H1 (cell line): ENCODE results near the gene CDS2. TPM values are rescaled to one million over a fixed set of nuclear protein-coding genes. Genes with fewer than 3 reads are reported as not detected.
A peak's percentile ranks its signal among the peaks of the same experiment; 100 is the strongest.

Experiments used
- CTCF ChIA-PET: fragments of 300-600 bp; sonication (Branson Sonifier 250); formaldehyde crosslinking; loops from one replicate; lab custom pipeline; 2021; ENCODE audit not compliant: partially characterized antibody; lab: Charles Lee
- POLR2A ChIA-PET: fragments of 300-600 bp; sonication (Branson Sonifier 250); formaldehyde crosslinking; loops from one replicate; lab custom pipeline; 2021; ENCODE audit warnings: inconsistent platforms; ENCODE audit not compliant: partially characterized antibody; lab: Charles Lee
- DNase-seq, 2 experiments: peaks; one replicate each; pipeline versions ENCODE4 v3.0.0 to v3.0.0-alpha.2; 2010 to 2022; ENCODE audit warnings: low spot score in 2 of 2, low read depth in 1 of 2, mixed read lengths in 1 of 2
- FAIRE-seq: peaks from 2 replicates; lab custom pipeline; 2011; peaks lifted over from hg19 to GRCh38; lab: Jason Lieb, UNC
- H2AFZ ChIP-seq: 2 replicates; pipeline ENCODE4 v1.8.1; 2012; ENCODE audit warnings: low read length, inconsistent platforms
- H2AK5ac ChIP-seq: 2 replicates; pipeline ENCODE4 v1.6.1; 2013; ENCODE audit warnings: low read depth, low read length
- H2BK120ac ChIP-seq: replicated peaks from 2 replicates; pipeline ENCODE3; 2013; ENCODE audit warnings: low read depth, low read length, inconsistent platforms
- H2BK12ac ChIP-seq: 2 replicates; pipeline ENCODE4 v1.6.1; 2013; ENCODE audit warnings: low read depth, low read length
- H2BK15ac ChIP-seq: 2 replicates; pipeline ENCODE4 v1.6.1; 2013; ENCODE audit warnings: low read length
- H2BK20ac ChIP-seq: 2 replicates; pipeline ENCODE4 v1.6.1; 2013; ENCODE audit warnings: low read length
- H2BK5ac ChIP-seq: 2 replicates; pipeline ENCODE4 v1.6.1; 2013; ENCODE audit warnings: low read depth, low read length
- H3K14ac ChIP-seq: 2 replicates; pipeline ENCODE4 v1.6.1; 2013; ENCODE audit warnings: inconsistent platforms; ENCODE audit not compliant: insufficient read length
- H3K18ac ChIP-seq: 2 replicates; pipeline ENCODE4 v1.6.1; 2013; ENCODE audit warnings: low read length; ENCODE audit errors: extremely low read depth
- H3K23ac ChIP-seq: 2 replicates; pipeline ENCODE4 v1.6.1; 2013; ENCODE audit warnings: inconsistent platforms; ENCODE audit not compliant: insufficient read length
- H3K23me2 ChIP-seq: 2 replicates; pipeline ENCODE4 v1.6.1; 2013; ENCODE audit warnings: low read depth, low read length
- H3K27ac ChIP-seq: 2 replicates; pipeline ENCODE4 v1.6.1; 2011; ENCODE audit warnings: low read depth, low read length, inconsistent platforms
- H3K27me3 ChIP-seq, 4 experiments: replicated peaks in 1 of 4; 1 replicate in 1 of 4; 2 replicates in 3 of 4; pipeline versions ENCODE4 v1.6.1 to v1.8.1; 2011 to 2013; ENCODE audit warnings: low read length in 3 of 4, mild to moderate bottlenecking in 3 of 4, inconsistent platforms in 2 of 4, mixed read lengths in 2 of 4, moderate library complexity in 1 of 4; ENCODE audit not compliant: control insufficient read depth in 3 of 4, insufficient read depth in 3 of 4; ENCODE audit errors: extremely low read depth in 1 of 4
- H3K36me3 ChIP-seq, 4 experiments: 2 replicates each; pipeline versions ENCODE4 v1.6.1 to v1.8.1; 2011 to 2013; ENCODE audit warnings: mild to moderate bottlenecking in 4 of 4, low read length in 3 of 4, moderate library complexity in 2 of 4, control low read depth in 1 of 4, inconsistent platforms in 1 of 4; ENCODE audit not compliant: insufficient read depth in 4 of 4, control insufficient read depth in 2 of 4
- H3K4ac ChIP-seq: replicated peaks from 2 replicates; pipeline ENCODE3; 2013; ENCODE audit warnings: low read length, low read depth, mixed read lengths, inconsistent platforms; ENCODE audit not compliant: insufficient read length
- H3K4me1 ChIP-seq, 4 experiments: replicated peaks in 1 of 4; 1 replicate in 1 of 4; 2 replicates in 3 of 4; pipeline versions ENCODE4 v1.6.1 to v1.8.1; 2011 to 2013; ENCODE audit warnings: low read length in 3 of 4, inconsistent platforms in 2 of 4, mixed read lengths in 1 of 4; ENCODE audit not compliant: insufficient read depth in 4 of 4, control insufficient read depth in 3 of 4
- H3K4me2 ChIP-seq, 2 experiments: 2 replicates each; pipeline versions ENCODE4 v1.6.1 to v1.8.1; 2011 to 2013; ENCODE audit warnings: low read depth in 2 of 2, low read length in 2 of 2, control low read depth in 1 of 2, inconsistent platforms in 1 of 2, mild to moderate bottlenecking in 1 of 2; ENCODE audit not compliant: insufficient read depth in 1 of 2
- H3K4me3 ChIP-seq, 4 experiments: fragments of 200-600, 300-600 bp in 1 of 4; sonication (generic), shearing (Covaris generic), sonication (Bioruptor Twin) in 1 of 4; 2 replicates each; pipeline versions ENCODE4 v1.5.1 to v1.8.1; 2011 to 2016; ENCODE audit warnings: low read length in 4 of 4, low read depth in 3 of 4, control low read depth in 2 of 4, inconsistent platforms in 2 of 4, mild to moderate bottlenecking in 2 of 4, mixed read lengths in 1 of 4, moderate library complexity in 1 of 4; ENCODE audit not compliant: insufficient read depth in 2 of 4; ENCODE audit errors: extremely low read depth in 1 of 4
- H3K56ac ChIP-seq: replicated peaks from 2 replicates; pipeline ENCODE3; 2013; ENCODE audit warnings: low read depth, mild to moderate bottlenecking, mixed read lengths, low read length, inconsistent platforms; ENCODE audit not compliant: insufficient read length
- H3K79me1 ChIP-seq: 2 replicates; pipeline ENCODE4 v1.6.1; 2013; ENCODE audit warnings: low read depth, low read length, control low read depth
- H3K79me2 ChIP-seq, 2 experiments: 2 replicates each; pipeline versions ENCODE4 v1.6.1 to v1.8.1; 2012 to 2013; ENCODE audit warnings: low read length in 2 of 2, mild to moderate bottlenecking in 2 of 2, inconsistent platforms in 1 of 2; ENCODE audit not compliant: insufficient read depth in 2 of 2, control insufficient read depth in 1 of 2
- H3K9ac ChIP-seq, 4 experiments: replicated peaks in 1 of 4; 1 replicate in 1 of 4; 2 replicates in 3 of 4; pipeline versions ENCODE4 v1.6.1 to v1.8.1; 2011 to 2013; ENCODE audit warnings: low read depth in 3 of 4, low read length in 3 of 4, control low read depth in 2 of 4, mild to moderate bottlenecking in 2 of 4, moderate library complexity in 2 of 4, inconsistent platforms in 1 of 4; ENCODE audit errors: extremely low read depth in 1 of 4
- H3K9me3 ChIP-seq, 2 experiments: 2 replicates each; pipeline versions ENCODE4 v1.6.1 to v1.8.1; 2012 to 2013; ENCODE audit warnings: mild to moderate bottlenecking in 2 of 2, moderate library complexity in 2 of 2, control low read depth in 1 of 2, inconsistent platforms in 1 of 2, low read depth in 1 of 2, low read length in 1 of 2, mixed read lengths in 1 of 2; ENCODE audit not compliant: insufficient read depth in 2 of 2
- H4K20me1 ChIP-seq, 2 experiments: replicated peaks in 1 of 2; 2 replicates each; pipeline versions ENCODE3 to v1.8.1; 2011 to 2013; ENCODE audit warnings: inconsistent platforms in 2 of 2, low read length in 2 of 2, mild to moderate bottlenecking in 1 of 2; ENCODE audit not compliant: insufficient read depth in 2 of 2, control insufficient read depth in 1 of 2
- H4K5ac ChIP-seq: 2 replicates; pipeline ENCODE4 v1.6.1; 2013; ENCODE audit warnings: low read length, low read depth, mixed read lengths, inconsistent platforms; ENCODE audit not compliant: insufficient read length
- H4K8ac ChIP-seq: 2 replicates; pipeline ENCODE4 v1.8.0; 2013; ENCODE audit warnings: mild to moderate bottlenecking, moderate library complexity, low read length, inconsistent platforms; ENCODE audit not compliant: insufficient read depth; ENCODE audit errors: extremely low read depth
- H4K91ac ChIP-seq: replicated peaks from 2 replicates; pipeline ENCODE3; 2013; ENCODE audit warnings: low read length, mixed read lengths, inconsistent platforms; ENCODE audit not compliant: insufficient read length
- WGBS, 2 experiments: shearing (Covaris generic) in 1 of 2; methylation state at CpG; one replicate each; pipeline versions ENCODE4 v1.1.6 to v1.1.7; 2013 to 2015; ENCODE audit warnings: low lambda C conversion rate in 2 of 2, mixed read lengths in 2 of 2, inconsistent platforms in 1 of 2, low coverage in 1 of 2, missing lambda C conversion rate in 1 of 2; ENCODE audit not compliant: insufficient replicate concordance in 2 of 2, insufficient coverage in 1 of 2, insufficient read length in 1 of 2; ENCODE audit errors: extremely low coverage in 1 of 2, missing lambda C conversion rate in 1 of 2; 5-methylcytosine and 5-hydroxymethylcytosine counted together
- polyA plus RNA-seq, 7 experiments: library from polyadenylated mRNA; depleted of rRNA in 3 of 7; stranded (reverse) in 5 of 7; unstranded in 2 of 7; fragments of >200 nt in 5 of 7; fragments of 200-250 nt in 2 of 7; gene quantifications; 1 replicate in 5 of 7; 2 replicates in 1 of 7; 4 replicates in 1 of 7; pipeline versions ENCODE4 v1.2.1 to v1.2.3, GENCODE V29; 2011 to 2013; ENCODE audit warnings: missing spikeins in 2 of 7, mixed read lengths in 2 of 7
- total RNA-seq: library from RNA; stranded (reverse); fragmentation: NEBNext Ultra II Directional; extraction: Animal tissue kit (Norgen Biotek cat#: 25700); gene quantifications from 2 replicates; pipeline ENCODE4 v1.2.1, GENCODE V29; 2021

CDS2 gene
- total and polyA plus RNA-seq, 2 of the 8 experiments (the other 6 are each of a cell fraction or from before 2014, with no cell fraction given): 54.0 to 56.2 TPM

DNA sequence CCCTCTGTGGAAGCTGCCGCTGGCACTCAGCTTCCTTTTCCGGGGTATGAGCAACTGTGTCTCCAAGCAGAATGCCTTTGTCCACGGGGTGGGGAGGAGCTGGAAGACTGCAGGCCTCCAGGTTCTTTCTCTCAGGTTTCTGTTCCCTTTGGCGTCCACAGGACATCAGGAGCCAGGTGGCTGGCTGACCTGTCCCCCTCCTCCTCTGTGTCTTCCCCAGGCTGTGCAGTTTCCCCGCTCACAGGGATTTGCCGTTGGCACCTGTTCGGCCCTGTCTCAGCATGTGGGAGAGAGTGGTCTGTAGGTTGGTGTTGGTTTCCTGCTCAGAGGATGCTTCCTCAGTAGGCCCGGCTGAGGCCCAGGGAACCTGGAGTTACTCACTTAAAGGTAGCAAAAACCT lies 43.5 kb downstream of the CDS2 start:
- FAIRE-seq: no peak
- Histone ChIP-seq H3K14ac (no peak overlapping the region), H4K8ac (no peak overlapping the region), H2BK120ac (no peak overlapping the region), H3K79me2 (peaks cover 0 to 36% of the 10 kb centered on the region in 2 experiments; a peak in 2 of 4 replicates), H3K9ac (0 out of 7 replicates have a peak overlapping the region, but pooled peaks of 1 of the 4 experiments have one; percentile 6), H3K36me3 (peaks cover 0 to 7% (median 0%) of the 10 kb centered on the region in 4 experiments; a peak in 1 of 8 replicates), H3K4me2 (no peak overlapping the region; a peak in 1 of 4 replicates), H3K56ac (no peak overlapping the region), H3K23ac (no peak overlapping the region), H3K4me1 (peaks cover 11 to 27% (median 16%) of the 10 kb centered on the region in 4 experiments; a peak in 5 of 7 replicates), H2AFZ (no peak overlapping the region), H3K79me1 (peaks cover 19% of the 10 kb centered on the region), H4K5ac (no peak overlapping the region), H2AK5ac (no peak overlapping the region), H2BK5ac (no peak overlapping the region; the same call in 1 of the 2 replicates), H2BK15ac (no peak overlapping the region; the same call in 1 of the 2 replicates), H3K18ac (peak overlapping the region; percentile 48; the same call in 1 of the 2 replicates), H3K27ac (no peak overlapping the region), H2BK12ac (peak overlapping the region; percentile 68), H3K4ac (no peak overlapping the region), H4K20me1 (peaks cover 0 to 5% of the 10 kb centered on the region in 2 experiments), H3K9me3 (no peaks in the 10 kb centered on the region), H3K4me3 (no peak overlapping the region), H4K91ac (no peak overlapping the region), H3K27me3 (no peaks in the 10 kb centered on the region), H3K23me2 (0 out of 2 replicates have a peak, but pooled peaks cover 1% of the 10 kb centered on the region), H2BK20ac (peak overlapping the region; percentile 61; the same call in 1 of the 2 replicates)
- 87% methylated on average over 8 of the region's 8 CpGs; no CpG with 5 or more reads in 1 of the 2 experiments for WGBS, 2 experiments
- DNase-seq: no peak
- ChIA-PET CTCF (interaction anchor here (0.9 to 2.5 kb wide), 6 partner anchors 9 to 50 kb away, joined by 3 to 12 read pairs (median 6); partner anchors contain the start of genes CDS2 and PCNA), POLR2A (interaction anchor here (2.9 kb wide), 1 partner anchor 51 kb away, joined by 10 read pairs; the partner anchor contains the start of gene PCNA)
